IMR-90 (cell line): Measurements from ENCODE around the gene EML1. TPM values are rescaled to one million over a fixed set of nuclear protein-coding genes. Genes with fewer than 3 reads are reported as not detected.

Experiments used
- ATAC-seq: fragments of 200-7000 bp; cut with Tn5 transposase; 2 replicates; pipeline ENCODE4 v1.9.1; 2020; ENCODE audit warnings: low read depth, mild to moderate bottlenecking, moderate library complexity
- BruUV-seq: library from RNA; stranded (reverse); fragments of 400-500 nt; replicated peaks from 2 replicates; lab custom pipeline; 2021; lab: Mats Ljungman, UMichigan
- CTCF ChIA-PET: fragments of 300-600 bp; formaldehyde crosslinking; extraction: SDS; loops from one replicate; lab custom pipeline; 2021; ENCODE audit warnings: antibody characterized with exemption; lab: Yijun Ruan, JAX
- POLR2A ChIA-PET: fragments of 300-600 bp; sonication (Branson Sonifier 250); formaldehyde crosslinking; loops from one replicate; lab custom pipeline; 2022; ENCODE audit warnings: antibody characterized with exemption; ENCODE audit not compliant: unreplicated experiment; lab: Charles Lee
- DNase-seq: peaks from one replicate; pipeline ENCODE4 v3.0.0; 2013
- H2AFZ ChIP-seq: replicated peaks from 2 replicates; pipeline ENCODE3; 2013; ENCODE audit warnings: low read length, mild to moderate bottlenecking; ENCODE audit not compliant: poor library complexity
- H2AK5ac ChIP-seq: 2 replicates; pipeline ENCODE4 v1.6.1; 2013; ENCODE audit warnings: low read depth, low read length, inconsistent platforms
- H2AK9ac ChIP-seq: replicated peaks from 2 replicates; pipeline ENCODE3; 2013; ENCODE audit warnings: mild to moderate bottlenecking, low read depth, low read length, moderate library complexity; ENCODE audit not compliant: poor library complexity
- H2BK120ac ChIP-seq: 2 replicates; pipeline ENCODE4 v1.6.1; 2013; ENCODE audit warnings: low read depth, low read length, inconsistent platforms
- H2BK15ac ChIP-seq: 3 replicates; pipeline ENCODE4 v1.6.1; 2013; ENCODE audit warnings: low read depth, low read length, inconsistent platforms
- H2BK20ac ChIP-seq: 2 replicates; pipeline ENCODE4 v1.6.1; 2013; ENCODE audit warnings: low read depth, mild to moderate bottlenecking, inconsistent platforms, low read length, moderate library complexity
- H2BK5ac ChIP-seq: 2 replicates; pipeline ENCODE4 v1.6.1; 2013; ENCODE audit warnings: mild to moderate bottlenecking, low read depth, low read length, inconsistent platforms; ENCODE audit not compliant: poor library complexity, severe bottlenecking
- H3K14ac ChIP-seq: replicated peaks from 2 replicates; pipeline ENCODE4 v1.6.1; 2013; ENCODE audit warnings: low read depth, low read length, inconsistent platforms
- H3K18ac ChIP-seq: 2 replicates; pipeline ENCODE4 v1.6.1; 2013; ENCODE audit warnings: low read depth, low read length, control low read depth
- H3K23ac ChIP-seq: 2 replicates; pipeline ENCODE4 v1.6.1; 2013; ENCODE audit warnings: low read depth, low read length, inconsistent platforms
- H3K27ac ChIP-seq: 2 replicates; pipeline ENCODE4 v1.5.1; 2013; ENCODE audit warnings: mild to moderate bottlenecking, control low read depth, low read length; ENCODE audit not compliant: insufficient read depth
- H3K27me3 ChIP-seq: 2 replicates; pipeline ENCODE4 v1.6.1; 2013; ENCODE audit warnings: low read length; ENCODE audit not compliant: control insufficient read depth, insufficient read depth
- H3K36me3 ChIP-seq: 2 replicates; pipeline ENCODE4 v1.6.1; 2013; ENCODE audit warnings: low read length, mixed read lengths; ENCODE audit not compliant: control insufficient read depth, insufficient read depth
- H3K4ac ChIP-seq: 2 replicates; pipeline ENCODE4 v1.6.1; 2013; ENCODE audit warnings: low read depth, low read length, inconsistent platforms
- H3K4me1 ChIP-seq: 2 replicates; pipeline ENCODE4 v1.6.1; 2013; ENCODE audit warnings: low read length, mixed read lengths; ENCODE audit not compliant: control insufficient read depth, insufficient read depth
- H3K4me2 ChIP-seq: 2 replicates; pipeline ENCODE4 v1.6.1; 2013; ENCODE audit warnings: low read depth, mild to moderate bottlenecking, control low read depth, low read length, moderate library complexity
- H3K4me3 ChIP-seq: 2 replicates; pipeline ENCODE4 v1.5.1; 2013; ENCODE audit warnings: low read depth, mild to moderate bottlenecking, control low read depth, low read length, moderate library complexity; ENCODE audit not compliant: insufficient read depth
- H3K56ac ChIP-seq: 2 replicates; pipeline ENCODE4 v1.6.1; 2013; ENCODE audit warnings: low read length, inconsistent platforms; ENCODE audit not compliant: insufficient read depth; ENCODE audit errors: extremely low read depth
- H3K79me1 ChIP-seq, 2 experiments: 2 replicates each; pipeline ENCODE4 v1.6.1; 2013; ENCODE audit warnings: low read length in 2 of 2, inconsistent platforms in 1 of 2, low read depth in 1 of 2
- H3K9ac ChIP-seq: 2 replicates; pipeline ENCODE4 v1.6.1; 2013; ENCODE audit warnings: low read depth, low read length, control low read depth
- H3K9me1 ChIP-seq: 2 replicates; pipeline ENCODE4 v1.6.1; 2013; ENCODE audit warnings: low read length, inconsistent platforms; ENCODE audit not compliant: insufficient read depth
- H3K9me3 ChIP-seq: 2 replicates; pipeline ENCODE4 v1.6.1; 2013; ENCODE audit warnings: low read length; ENCODE audit not compliant: control insufficient read depth, insufficient read depth
- H4K20me1 ChIP-seq: 2 replicates; pipeline ENCODE4 v1.6.1; 2013; ENCODE audit warnings: low read length, inconsistent platforms; ENCODE audit not compliant: insufficient read depth
- H4K5ac ChIP-seq: 2 replicates; pipeline ENCODE4 v1.6.1; 2013; ENCODE audit warnings: mild to moderate bottlenecking, low read depth, low read length, control low read depth
- H4K8ac ChIP-seq, 2 experiments: 2 replicates each; pipeline ENCODE4 v1.6.1; 2013; ENCODE audit warnings: low read depth in 2 of 2, low read length in 2 of 2, control low read depth in 1 of 2, inconsistent platforms in 1 of 2
- H4K91ac ChIP-seq: 2 replicates; pipeline ENCODE4 v1.6.1; 2013; ENCODE audit warnings: low read depth, low read length, inconsistent platforms; ENCODE audit not compliant: insufficient read depth
- BHLHE40 ChIP-seq: fragments of 150-350 bp; IDR thresholded peaks from 2 replicates; pipeline ENCODE4 v1.6.1; 2016; ENCODE audit warnings: mild to moderate bottlenecking, low read depth, low read length
- CEBPB ChIP-seq: IDR thresholded peaks from 2 replicates; pipeline ENCODE4 v1.6.1; 2012; ENCODE audit warnings: low read depth, low read length, improper control_type of control experiment
- CHD1 ChIP-seq: IDR thresholded peaks from 2 replicates; pipeline ENCODE4 v1.6.1; 2012; ENCODE audit warnings: low read depth, low read length, improper control_type of control experiment
- FOS ChIP-seq: fragments of 150-350 bp; IDR thresholded peaks from 2 replicates; pipeline ENCODE4 v1.6.1; 2016; ENCODE audit warnings: low read depth, low read length
- MAFK ChIP-seq: IDR thresholded peaks from 2 replicates; pipeline ENCODE4 v1.6.1; 2012; ENCODE audit warnings: low read depth, low read length, improper control_type of control experiment
- MAZ ChIP-seq: IDR thresholded peaks from 2 replicates; pipeline ENCODE4 v1.6.1; 2012; ENCODE audit warnings: low read depth, mild to moderate bottlenecking, low read length, improper control_type of control experiment, moderate library complexity, borderline replicate concordance
- MXI1 ChIP-seq: IDR thresholded peaks from 2 replicates; pipeline ENCODE4 v1.6.1; 2012; ENCODE audit warnings: low read depth, mild to moderate bottlenecking, low read length, moderate library complexity, borderline replicate concordance
- NFE2L2 ChIP-seq: fragments of 150-350 bp; IDR thresholded peaks from 2 replicates; pipeline ENCODE4 v1.6.1; 2016; ENCODE audit warnings: low read depth, mild to moderate bottlenecking, low read length
- POLR2A ChIP-seq: IDR thresholded peaks from 2 replicates; pipeline ENCODE4 v1.6.1; 2012; ENCODE audit warnings: mild to moderate bottlenecking, low read depth, low read length
- RAD21 ChIP-seq: IDR thresholded peaks from 2 replicates; pipeline ENCODE4 v1.6.1; 2012; ENCODE audit warnings: low read length, improper control_type of control experiment
- RCOR1 ChIP-seq: IDR thresholded peaks from 2 replicates; pipeline ENCODE4 v1.6.1; 2012; ENCODE audit warnings: mild to moderate bottlenecking, low read length, improper control_type of control experiment; ENCODE audit not compliant: insufficient replicate concordance
- RFX5 ChIP-seq: IDR thresholded peaks from 2 replicates; pipeline ENCODE4 v1.8.0; 2012; ENCODE audit warnings: low read depth, mild to moderate bottlenecking, low read length, moderate library complexity
- SMC3 ChIP-seq: fragments of 150-350 bp; IDR thresholded peaks from 2 replicates; pipeline ENCODE4 v1.6.1; 2016; ENCODE audit warnings: low read depth, mild to moderate bottlenecking, antibody characterized with exemption, low read length, moderate library complexity
- WGBS, 2 experiments: methylation state at CpG; one replicate each; pipeline versions ENCODE4 v1.1.5 to v1.1.7; 2013; ENCODE audit warnings: missing lambda C conversion rate in 2 of 2; ENCODE audit not compliant: insufficient read length in 1 of 2; ENCODE audit errors: extremely low coverage in 2 of 2; 5-methylcytosine and 5-hydroxymethylcytosine counted together
- dilution Hi-C: fragments of 300-500 bp; cut with HindIII; formaldehyde crosslinking; loops from one replicate; pipeline ENCODE4 v1.14.3; 2018; ENCODE audit warnings: low sequenced_read_pairs; ENCODE audit not compliant: unreplicated experiment
- in situ Hi-C: fragments of 300-500 bp; cut with MboI; formaldehyde crosslinking; loops from 3 replicates; pipeline ENCODE4 v1.14.3; 2019; ENCODE audit warnings: low sequenced_read_pairs, inconsistent platforms, mixed read lengths
- intact Hi-C: fragments of 100-400 bp; cut with micrococcal nuclease; formaldehyde crosslinking; loops from 2 replicates; pipeline ENCODE4 v1.10.0; 2022
- polyA plus RNA-seq, 3 experiments: library from polyadenylated mRNA; depleted of rRNA; stranded (reverse); fragments of >200 nt; gene quantifications; 2 replicates each; pipeline ENCODE4 v1.2.3, GENCODE V29; 2012; ENCODE audit warnings: low replicate concordance in 1 of 3
- total RNA-seq: library from RNA; depleted of rRNA; stranded (reverse); fragments of >200 nt; gene quantifications from 2 replicates; pipeline ENCODE4 v1.2.3, GENCODE V29; 2012
- TF ChIP-seq, protein P1 (sequence below): conservative IDR thresholded peaks from 2 replicates; pipeline ENCODE4 v1.5.1; 2012; ENCODE audit warnings: mild to moderate bottlenecking, low read depth, low read length, improper control_type of control experiment
- TF ChIP-seq, protein P2 (sequence below): fragments of 150-350 bp; IDR thresholded peaks from 2 replicates; pipeline ENCODE4 v1.6.1; 2016; ENCODE audit warnings: low read depth, mild to moderate bottlenecking, low read length, moderate library complexity, borderline replicate concordance
- TF ChIP-seq, protein P3 (sequence below): fragments of 150-350 bp; IDR thresholded peaks from 2 replicates; pipeline ENCODE4 v1.6.1; 2017; ENCODE audit warnings: mild to moderate bottlenecking, antibody characterized with exemption, low read length, low read depth

The EML1 gene
- total and polyA plus RNA-seq, 2 of the 4 experiments (the other 2 are of a cell fraction), result 14.0 to 42.3 TPM

- H2BK20ac ChIP-seq, result no peak overlapping the region
- H4K20me1 ChIP-seq, result no peaks in the 10 kb centered on the region; the same call in 1 of the 2 replicates
- no peak overlapping the region for H2BK15ac ChIP-seq
- no peak overlapping the region for H4K8ac ChIP-seq
- H3K4me3 ChIP-seq, result no peak overlapping the region
- H3K4ac ChIP-seq, result no peak overlapping the region
- H2AK9ac ChIP-seq, result no peak overlapping the region
- in situ Hi-C loops (loop anchor here (5.0 kb wide), 1 partner anchor 163 kb away; no protein-coding TSS in a partner anchor), dilution Hi-C loops (no loop called here), intact Hi-C loops (loop anchor here (1.0 kb wide), 3 partner anchors 155 to 367 kb away; no protein-coding TSS in a partner anchor)
- TF ChIP-seq, protein P1, sequence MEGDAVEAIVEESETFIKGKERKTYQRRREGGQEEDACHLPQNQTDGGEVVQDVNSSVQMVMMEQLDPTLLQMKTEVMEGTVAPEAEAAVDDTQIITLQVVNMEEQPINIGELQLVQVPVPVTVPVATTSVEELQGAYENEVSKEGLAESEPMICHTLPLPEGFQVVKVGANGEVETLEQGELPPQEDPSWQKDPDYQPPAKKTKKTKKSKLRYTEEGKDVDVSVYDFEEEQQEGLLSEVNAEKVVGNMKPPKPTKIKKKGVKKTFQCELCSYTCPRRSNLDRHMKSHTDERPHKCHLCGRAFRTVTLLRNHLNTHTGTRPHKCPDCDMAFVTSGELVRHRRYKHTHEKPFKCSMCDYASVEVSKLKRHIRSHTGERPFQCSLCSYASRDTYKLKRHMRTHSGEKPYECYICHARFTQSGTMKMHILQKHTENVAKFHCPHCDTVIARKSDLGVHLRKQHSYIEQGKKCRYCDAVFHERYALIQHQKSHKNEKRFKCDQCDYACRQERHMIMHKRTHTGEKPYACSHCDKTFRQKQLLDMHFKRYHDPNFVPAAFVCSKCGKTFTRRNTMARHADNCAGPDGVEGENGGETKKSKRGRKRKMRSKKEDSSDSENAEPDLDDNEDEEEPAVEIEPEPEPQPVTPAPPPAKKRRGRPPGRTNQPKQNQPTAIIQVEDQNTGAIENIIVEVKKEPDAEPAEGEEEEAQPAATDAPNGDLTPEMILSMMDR, result no peak
- TF ChIP-seq RFX5 (no peak), MAFK (no peak), RAD21 (no peak), CEBPB (no peak), SMC3 (no peak), CHD1 (no peak), BHLHE40 (no peak), POLR2A (no peak), NFE2L2 (no peak), FOS (no peak), MXI1 (no peak), MAZ (no peak), RCOR1 (no peak)
- TF ChIP-seq, protein P2, sequence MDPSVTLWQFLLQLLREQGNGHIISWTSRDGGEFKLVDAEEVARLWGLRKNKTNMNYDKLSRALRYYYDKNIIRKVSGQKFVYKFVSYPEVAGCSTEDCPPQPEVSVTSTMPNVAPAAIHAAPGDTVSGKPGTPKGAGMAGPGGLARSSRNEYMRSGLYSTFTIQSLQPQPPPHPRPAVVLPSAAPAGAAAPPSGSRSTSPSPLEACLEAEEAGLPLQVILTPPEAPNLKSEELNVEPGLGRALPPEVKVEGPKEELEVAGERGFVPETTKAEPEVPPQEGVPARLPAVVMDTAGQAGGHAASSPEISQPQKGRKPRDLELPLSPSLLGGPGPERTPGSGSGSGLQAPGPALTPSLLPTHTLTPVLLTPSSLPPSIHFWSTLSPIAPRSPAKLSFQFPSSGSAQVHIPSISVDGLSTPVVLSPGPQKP, result no peak
- TF ChIP-seq, protein P3, sequence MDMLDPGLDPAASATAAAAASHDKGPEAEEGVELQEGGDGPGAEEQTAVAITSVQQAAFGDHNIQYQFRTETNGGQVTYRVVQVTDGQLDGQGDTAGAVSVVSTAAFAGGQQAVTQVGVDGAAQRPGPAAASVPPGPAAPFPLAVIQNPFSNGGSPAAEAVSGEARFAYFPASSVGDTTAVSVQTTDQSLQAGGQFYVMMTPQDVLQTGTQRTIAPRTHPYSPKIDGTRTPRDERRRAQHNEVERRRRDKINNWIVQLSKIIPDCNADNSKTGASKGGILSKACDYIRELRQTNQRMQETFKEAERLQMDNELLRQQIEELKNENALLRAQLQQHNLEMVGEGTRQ, result no peak
- H2BK120ac ChIP-seq, result no peak overlapping the region
- no peaks in the 10 kb centered on the region for H3K27me3 ChIP-seq
- no peak overlapping the region for H3K56ac ChIP-seq
- no peak overlapping the region for H3K4me2 ChIP-seq
- CTCF ChIA-PET, result interaction anchor here (0.7 to 1.0 kb wide), 4 partner anchors 10 to 298 kb away, joined by 3 read pairs; no protein-coding TSS in a partner anchor
- ATAC-seq (no peak), DNase-seq (no peak)
- no peak overlapping the region for H4K91ac ChIP-seq
- POLR2A ChIA-PET, result no interaction called here
- H2BK5ac ChIP-seq, result no peak overlapping the region
- H3K4me1 ChIP-seq, result peaks cover 4% of the 10 kb centered on the region; the same call in 1 of the 2 replicates
- H3K27ac ChIP-seq, result no peak overlapping the region
- H3K14ac ChIP-seq, result no peak overlapping the region
- H3K9me1 ChIP-seq, result no peaks in the 10 kb centered on the region
- no peak overlapping the region for H3K9ac ChIP-seq
- peaks cover 2% of the 10 kb centered on the region for H3K36me3 ChIP-seq
- H2AK5ac ChIP-seq, result no peak overlapping the region
- H3K9me3 ChIP-seq, result no peaks in the 10 kb centered on the region
- no TSS peak for BruUV-seq
- H2AFZ ChIP-seq, result no peak overlapping the region
- no CpG with 5 or more reads among the region's 3 CpGs for WGBS, 2 experiments
- no peak overlapping the region for H4K5ac ChIP-seq
- H3K23ac ChIP-seq, result no peak overlapping the region
- no peak overlapping the region for H3K18ac ChIP-seq
- peaks cover 0 to 3% of the 10 kb centered on the region in 2 experiments; a peak in 2 of 4 replicates for H3K79me1 ChIP-seq
Measured at GRCh38 chr14:99885649-99885958, 92.4 kb downstream of the EML1 start.
